Measurements from ENCODE around the gene CD38. TPM values are rescaled to one million over a fixed set of nuclear protein-coding genes. Genes with fewer than 3 reads are reported as not detected.

CD38 gene
- total and polyA plus RNA-seq, 2 of the 13 experiments (the other 11 are each of a cell fraction or from before 2014, with no cell fraction given), result not detected

DNA sequence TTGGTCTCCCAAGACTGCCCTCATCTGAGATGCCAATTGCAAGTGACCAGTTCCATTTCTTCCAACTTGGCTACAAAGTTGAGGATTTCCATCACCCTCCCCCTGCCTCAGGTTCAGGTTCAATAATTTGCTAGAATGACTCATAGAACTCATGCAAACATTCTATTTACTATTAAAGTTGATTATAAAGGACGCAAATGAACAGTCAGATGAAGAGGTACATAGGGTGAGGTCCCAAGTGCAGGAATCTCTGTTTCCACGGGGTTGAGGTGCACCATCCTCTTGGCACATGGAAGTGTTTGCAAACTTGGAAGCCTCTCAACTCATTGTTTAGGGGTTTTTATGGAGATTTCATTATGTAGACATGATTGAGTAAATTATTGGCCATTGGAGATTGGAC is 119.4 kb downstream of the CD38 start:
- CTCF ChIA-PET (ENCODE audit: low intra/inter-chr PET ratio, low total read pairs), result no interaction called here
- Histone ChIP-seq H3K4me3 (replicated peaks in 1 of 3; ENCODE audit: insufficient read depth in 1 of 3, low read depth in 2 of 3, low read length in 3 of 3) (no peak overlapping the region), H3K4me1 (ENCODE audit: insufficient read depth, low read length) (no peaks in the 10 kb centered on the region), H3K27ac (ENCODE audit: extremely low read length, insufficient read depth, low read length) (no peak overlapping the region), H3K79me2 (ENCODE audit: insufficient read depth, low read length) (no peaks in the 10 kb centered on the region), H3K9me3 (ENCODE audit: low read length) (no peaks in the 10 kb centered on the region), H4K20me1 (ENCODE audit: insufficient read depth, low read length) (no peaks in the 10 kb centered on the region), H3K36me3 (replicated peaks in 1 of 2; ENCODE audit: control insufficient read depth in 1 of 2, insufficient read depth in 2 of 2, low read length in 2 of 2) (no peaks in the 10 kb centered on the region), H3K27me3 (ENCODE audit: control insufficient read depth in 1 of 2, insufficient read depth in 2 of 2, low read length in 2 of 2) (no peaks in the 10 kb centered on the region), H3K9ac (ENCODE audit: insufficient read depth, low read depth, low read length) (no peak overlapping the region), H3K4me2 (ENCODE audit: low read depth, low read length) (no peak overlapping the region), H2AFZ (ENCODE audit: low read length) (no peak overlapping the region)
- DNase-seq (ENCODE audit: low spot score) (no peak), ATAC-seq (no peak), FAIRE-seq (no peak)
- in situ Hi-C loops (cut with HindIII; ENCODE audit: extremely low pct_ligation_motif_present, low pct_unique_long_range_greater_than_20kb) (no loop called here), intact Hi-C loops (cut with micrococcal nuclease; ENCODE audit: unreplicated experiment) (no loop called here)
- TF ChIP-seq RCOR2 (CRISPR knock-in tag; IDR thresholded peaks at IDR 0.05) (no peak), ZNF367 (CRISPR knock-in tag; IDR thresholded peaks at IDR 0.05; ENCODE audit: borderline replicate concordance) (no peak), LRRFIP1 (CRISPR knock-in tag; conservative IDR thresholded peaks at IDR 0.05) (no peak), ZFYVE20 (CRISPR knock-in tag; IDR thresholded peaks at IDR 0.05; ENCODE audit: borderline replicate concordance, low read depth) (no peak), MAZ (IDR thresholded peaks at IDR 0.05; ENCODE audit: borderline replicate concordance, low read depth, low read length) (no peak), MAZ (CRISPR knock-in tag; IDR thresholded peaks at IDR 0.05; ENCODE audit: low read depth) (no peak), ZNF3 (CRISPR knock-in tag; IDR thresholded peaks at IDR 0.05) (no peak)
- TF ChIP-seq, protein P1, sequence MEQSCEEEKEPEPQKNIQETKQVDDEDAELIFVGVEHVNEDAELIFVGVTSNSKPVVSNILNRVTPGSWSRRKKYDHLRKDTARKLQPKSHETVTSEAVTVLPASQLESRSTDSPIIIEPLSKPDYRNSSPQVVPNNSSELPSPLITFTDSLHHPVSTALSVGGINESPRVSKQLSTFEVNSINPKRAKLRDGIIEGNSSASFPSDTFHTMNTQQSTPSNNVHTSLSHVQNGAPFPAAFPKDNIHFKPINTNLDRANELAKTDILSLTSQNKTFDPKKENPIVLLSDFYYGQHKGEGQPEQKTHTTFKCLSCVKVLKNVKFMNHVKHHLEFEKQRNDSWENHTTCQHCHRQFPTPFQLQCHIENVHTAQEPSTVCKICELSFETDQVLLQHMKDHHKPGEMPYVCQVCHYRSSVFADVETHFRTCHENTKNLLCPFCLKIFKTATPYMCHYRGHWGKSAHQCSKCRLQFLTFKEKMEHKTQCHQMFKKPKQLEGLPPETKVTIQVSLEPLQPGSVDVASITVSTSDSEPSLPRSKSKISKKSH (CRISPR knock-in tag; IDR thresholded peaks at IDR 0.05; ENCODE audit: borderline replicate concordance), result no peak
- POLR2A ChIA-PET, result no interaction called here
- no TSS peak for BruUV-seq (replicated peaks)
- WGBS (ENCODE audit: low lambda C conversion rate), result 12% methylated on average over 2 of the region's 2 CpGs
